Transverse colon (tissue), 4 donors: ENCODE data around the gene C1orf21. TPM values are rescaled to one million over a fixed set of nuclear protein-coding genes. Genes with fewer than 3 reads are reported as not detected.

Experiments
- DNase-seq: peaks from one replicate; pipeline ENCODE4 v3.0.0-alpha.2; 2019
- H3K27ac ChIP-seq, 4 donors: fragments of 200-600 bp; sonication (generic); 2 replicates each; pipeline ENCODE4 v1.5.1; 2016 to 2018; ENCODE audit warnings: inconsistent platforms in 4 of 4
- H3K27me3 ChIP-seq: fragments of 200-600 bp; sonication (generic); 2 replicates; pipeline ENCODE4 v1.5.1; 2017; ENCODE audit warnings: inconsistent platforms
- H3K36me3 ChIP-seq, 4 donors: fragments of 200-600 bp; sonication (generic); 2 replicates each; pipeline ENCODE4 v1.5.1; 2017 to 2019; ENCODE audit warnings: inconsistent platforms in 4 of 4
- H3K4me1 ChIP-seq, 4 donors: fragments of 200-600 bp; sonication (generic); 2 replicates each; pipeline ENCODE4 v1.5.1; 2017 to 2020; ENCODE audit warnings: inconsistent platforms in 4 of 4
- H3K4me3 ChIP-seq, 4 donors: fragments of 200-600 bp; sonication (generic); 1 replicate in 1 of 4; 2 replicates in 3 of 4; pipeline versions ENCODE4 v1.5.1 to v1.6.1; 2017 to 2019; ENCODE audit warnings: inconsistent platforms in 4 of 4
- H3K9me3 ChIP-seq, 2 donors: fragments of 200-600 bp; sonication (generic); 2 replicates each; pipeline ENCODE4 v1.5.1; 2017 to 2019; ENCODE audit warnings: inconsistent platforms in 2 of 2
- EP300 ChIP-seq: sonication (generic); formaldehyde crosslinking; IDR thresholded peaks from one replicate; pipeline ENCODE4 v1.6.1; 2017; ENCODE audit warnings: antibody characterized with exemption, low read depth
- POLR2A ChIP-seq: fragments of 450-650 bp; IDR thresholded peaks from one replicate; pipeline ENCODE4 v1.6.1; 2016; ENCODE audit warnings: antibody characterized with exemption, mild to moderate bottlenecking, moderate library complexity
- POLR2AphosphoS5 ChIP-seq, 3 donors: sonication (generic); formaldehyde crosslinking; IDR thresholded peaks; one replicate each; pipeline ENCODE4 v1.6.1; 2016; ENCODE audit warnings: antibody characterized with exemption in 3 of 3
- WGBS, 2 donors: methylation state at CpG; one replicate each; pipeline ENCODE4 v1.1.5; 2018; ENCODE audit warnings: low coverage in 1 of 2; 5-methylcytosine and 5-hydroxymethylcytosine counted together
- in situ Hi-C, 4 donors: fragments of 200-750 bp; cut with MboI; loops; one replicate each; pipeline versions ENCODE4 v1.15.0 to v1.15.1; 2017; ENCODE audit warnings: low sequenced_read_pairs in 3 of 4, low pct_ligation_motif_present in 1 of 4, low pct_unique_long_range_greater_than_20kb in 1 of 4
- intact Hi-C: fragments of 100-400 bp; cut with DNase I; formaldehyde crosslinking; loops from one replicate; pipeline ENCODE4 v1.15.1; 2023; ENCODE audit warnings: low total_unique reads
- total RNA-seq, 4 donors: library from RNA; depleted of rRNA; stranded (reverse); fragments of >200 nt; gene quantifications; one replicate each; pipeline ENCODE4 v1.1.0, GENCODE V29; 2016
- TF ChIP-seq, protein P1 (sequence below), 5 experiments: fragments of 200-600 bp in 3 of 5; fragments of 450-650 bp in 2 of 5; sonication (generic) in 3 of 5; IDR thresholded peaks; 1 replicate in 2 of 5; 2 replicates in 3 of 5; pipeline ENCODE4 v1.5.1; 2016 to 2017; ENCODE audit warnings: antibody characterized with exemption in 5 of 5, inconsistent platforms in 3 of 5, mild to moderate bottlenecking in 2 of 5, moderate library complexity in 1 of 5

The C1orf21 gene
- total RNA-seq, 4 donors from 2014 or later = 38.4 to 70.0 (median 62.4) TPM

DNA sequence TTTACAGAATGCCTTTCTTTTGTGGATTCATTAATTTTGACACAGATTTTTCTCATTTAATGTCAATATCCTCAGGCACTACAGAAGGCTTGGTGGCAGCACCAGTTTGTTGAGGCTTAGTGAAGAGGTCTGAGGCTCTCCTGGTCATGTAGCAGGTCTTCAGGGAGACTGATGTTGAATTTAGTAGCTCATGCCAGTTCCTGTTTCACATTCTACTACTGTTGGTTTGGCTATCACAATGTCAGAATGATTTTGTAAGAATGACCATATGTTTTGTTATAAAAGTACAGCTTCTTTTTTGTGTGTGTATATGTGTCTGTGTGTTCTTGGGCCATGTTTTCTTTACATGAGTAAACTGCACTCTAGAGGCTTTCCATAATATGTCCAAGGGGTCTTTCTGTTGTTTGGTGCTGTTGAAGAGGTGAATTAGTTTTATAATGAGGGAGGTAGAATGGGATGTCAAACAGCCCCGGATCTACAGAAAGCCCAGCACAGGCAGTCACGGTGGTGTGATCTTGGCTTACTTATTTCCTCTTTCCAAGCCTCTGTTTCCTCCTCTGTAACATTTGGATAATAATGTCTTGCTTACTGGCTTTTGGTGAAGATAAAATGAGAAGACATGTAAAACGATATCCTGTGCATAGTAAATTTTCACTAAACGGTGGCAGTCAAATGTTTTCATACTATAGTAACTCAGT, 32.0 kb downstream of the C1orf21 start:
- no peaks in the 10 kb centered on the region for H3K9me3 ChIP-seq
- no peak for DNase-seq
- intact Hi-C loops (no loop called here), in situ Hi-C loops (no loop called here)
- no peak overlapping the region for H3K4me3 ChIP-seq
- TF ChIP-seq, protein P1, sequence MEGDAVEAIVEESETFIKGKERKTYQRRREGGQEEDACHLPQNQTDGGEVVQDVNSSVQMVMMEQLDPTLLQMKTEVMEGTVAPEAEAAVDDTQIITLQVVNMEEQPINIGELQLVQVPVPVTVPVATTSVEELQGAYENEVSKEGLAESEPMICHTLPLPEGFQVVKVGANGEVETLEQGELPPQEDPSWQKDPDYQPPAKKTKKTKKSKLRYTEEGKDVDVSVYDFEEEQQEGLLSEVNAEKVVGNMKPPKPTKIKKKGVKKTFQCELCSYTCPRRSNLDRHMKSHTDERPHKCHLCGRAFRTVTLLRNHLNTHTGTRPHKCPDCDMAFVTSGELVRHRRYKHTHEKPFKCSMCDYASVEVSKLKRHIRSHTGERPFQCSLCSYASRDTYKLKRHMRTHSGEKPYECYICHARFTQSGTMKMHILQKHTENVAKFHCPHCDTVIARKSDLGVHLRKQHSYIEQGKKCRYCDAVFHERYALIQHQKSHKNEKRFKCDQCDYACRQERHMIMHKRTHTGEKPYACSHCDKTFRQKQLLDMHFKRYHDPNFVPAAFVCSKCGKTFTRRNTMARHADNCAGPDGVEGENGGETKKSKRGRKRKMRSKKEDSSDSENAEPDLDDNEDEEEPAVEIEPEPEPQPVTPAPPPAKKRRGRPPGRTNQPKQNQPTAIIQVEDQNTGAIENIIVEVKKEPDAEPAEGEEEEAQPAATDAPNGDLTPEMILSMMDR (IDR thresholded peaks at IDR 0.05) = no peak
- TF ChIP-seq POLR2A (no peak), EP300 (no peak), POLR2AphosphoS5 (IDR thresholded peaks at IDR 0.05) (no peak)
- no peaks in the 10 kb centered on the region for H3K36me3 ChIP-seq
- H3K27me3 ChIP-seq = no peaks in the 10 kb centered on the region
- 58 to 82% methylated on average over 4 of the region's 4 CpGs for WGBS, 2 donors
- H3K4me1 ChIP-seq = peaks cover 10 to 61% (median 29%) of the 10 kb centered on the region in 4 donors
- H3K27ac ChIP-seq = peak overlapping the region in 2 of 4 donors; percentile 42 to 58

DNA sequence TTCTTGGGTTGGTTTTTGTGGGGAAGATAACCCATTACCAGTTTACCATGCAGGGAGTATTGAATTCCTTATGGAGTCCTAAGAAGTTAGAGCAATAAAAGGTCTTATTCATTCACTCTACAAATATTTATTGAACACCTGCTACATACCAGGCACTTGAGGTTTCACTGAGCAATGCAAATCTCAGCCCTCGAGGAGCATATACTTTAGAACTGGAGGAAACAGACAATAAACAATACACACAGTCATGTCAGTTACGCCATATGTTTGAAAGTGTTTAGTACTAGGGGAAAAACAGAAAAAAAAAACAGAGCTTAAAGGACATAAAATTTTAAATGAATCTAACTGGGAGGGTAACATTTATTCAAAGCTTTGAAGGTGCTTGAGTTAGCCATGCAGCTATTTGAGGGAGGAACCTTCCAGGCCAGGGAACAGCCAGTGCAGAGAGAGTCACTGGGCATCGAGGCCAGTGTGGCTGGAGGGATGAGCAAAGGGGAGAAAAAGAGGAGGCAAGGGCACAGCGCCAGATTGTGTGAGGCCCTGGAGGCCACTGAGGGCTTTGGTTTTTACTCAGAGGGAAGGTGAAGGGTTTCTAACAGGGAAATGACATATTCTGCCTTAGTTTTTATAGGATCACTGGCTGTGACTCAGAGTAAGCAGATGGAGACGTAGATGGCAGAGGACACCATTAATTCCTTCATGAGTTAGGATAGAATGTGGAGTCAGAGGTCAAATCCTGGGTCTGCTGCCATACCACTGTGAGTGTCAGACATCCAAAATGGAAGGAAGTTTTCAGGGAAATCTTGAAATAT, 32.7 kb downstream of the C1orf21 start:
- no peaks in the 10 kb centered on the region for H3K36me3 ChIP-seq
- in situ Hi-C loops = no loop called here

GRCh38 chr1:184422490-184423233, 35.8 kb downstream of the C1orf21 start:
- H3K27me3 ChIP-seq = no peaks in the 10 kb centered on the region
- in situ Hi-C loops (no loop called here), intact Hi-C loops (no loop called here)
- peaks cover 20 to 85% (median 48%) of the 10 kb centered on the region in 4 donors for H3K4me1 ChIP-seq
- no peaks in the 10 kb centered on the region for H3K9me3 ChIP-seq
- no peak overlapping the region for H3K4me3 ChIP-seq
- H3K36me3 ChIP-seq = no peaks in the 10 kb centered on the region
- TF ChIP-seq EP300 (no peak), POLR2AphosphoS5 (IDR thresholded peaks at IDR 0.05) (peak in 1 of 3 donors; percentile 46)
- no peak for DNase-seq
- H3K27ac ChIP-seq = peak overlapping the region in 3 of 4 donors; percentile 10 to 34 (median 27)
- WGBS, 2 donors = 56 to 59% methylated on average over 7 to 9 of the region's 9 CpGs

More for the DNA sequence above, 32.7 kb downstream of the C1orf21 start:
- Histone ChIP-seq H3K27ac (peak overlapping the region in 3 of 4 donors; percentile 23 to 58 (median 42)), H3K4me1 (peaks cover 12 to 69% (median 33%) of the 10 kb centered on the region in 4 donors), H3K27me3 (no peaks in the 10 kb centered on the region), H3K9me3 (no peaks in the 10 kb centered on the region), H3K4me3 (no peak overlapping the region)
- intact Hi-C loops = no loop called here
- WGBS, 2 donors = 46 to 58% methylated on average over 5 of the region's 5 CpGs
- TF ChIP-seq POLR2AphosphoS5 (IDR thresholded peaks at IDR 0.05) = no peak
- TF ChIP-seq, protein P1 (IDR thresholded peaks at IDR 0.05) = no peak
- TF ChIP-seq POLR2A = no peak
- TF ChIP-seq EP300 = no peak
- DNase-seq = no peak

GRCh38 chr1:184423649-184424048, 36.8 kb downstream of the C1orf21 start:
- no peak for DNase-seq
- no peaks in the 10 kb centered on the region for H3K9me3 ChIP-seq
- no peaks in the 10 kb centered on the region for H3K36me3 ChIP-seq
- peaks cover 20 to 83% (median 47%) of the 10 kb centered on the region in 4 donors for H3K4me1 ChIP-seq
- in situ Hi-C loops = no loop called here
- H3K4me3 ChIP-seq = no peak overlapping the region
- no peak for TF ChIP-seq EP300
- no peak for TF ChIP-seq POLR2AphosphoS5 (IDR thresholded peaks at IDR 0.05)
- TF ChIP-seq POLR2A = no peak
- TF ChIP-seq, protein P1 (IDR thresholded peaks at IDR 0.05) = no peak
- 69 to 85% methylated on average over 2 of the region's 2 CpGs for WGBS, 2 donors
- H3K27ac ChIP-seq = no peak overlapping the region
- intact Hi-C loops = no loop called here
- no peaks in the 10 kb centered on the region for H3K27me3 ChIP-seq
